A172 (cell line): Measurements from ENCODE around the gene HOXC9. TPM values are rescaled to one million over a fixed set of nuclear protein-coding genes. Genes with fewer than 3 reads are reported as not detected.
A peak's percentile ranks its signal among the peaks of the same experiment; 100 is the strongest.

Experiments used
- DNase-seq: peaks from one replicate; pipeline ENCODE4 v3.0.0-alpha.2; 2015; ENCODE audit warnings: low spot score
- total RNA-seq: library from RNA; depleted of rRNA; stranded (reverse); fragments of >200 nt; shearing (Covaris generic); gene quantifications from 2 replicates; pipeline ENCODE4 v1.2.3, GENCODE V29; 2014

HOXC9 gene
- total RNA-seq, 1 experiment from 2014 or later, result 11.0 TPM

DNA sequence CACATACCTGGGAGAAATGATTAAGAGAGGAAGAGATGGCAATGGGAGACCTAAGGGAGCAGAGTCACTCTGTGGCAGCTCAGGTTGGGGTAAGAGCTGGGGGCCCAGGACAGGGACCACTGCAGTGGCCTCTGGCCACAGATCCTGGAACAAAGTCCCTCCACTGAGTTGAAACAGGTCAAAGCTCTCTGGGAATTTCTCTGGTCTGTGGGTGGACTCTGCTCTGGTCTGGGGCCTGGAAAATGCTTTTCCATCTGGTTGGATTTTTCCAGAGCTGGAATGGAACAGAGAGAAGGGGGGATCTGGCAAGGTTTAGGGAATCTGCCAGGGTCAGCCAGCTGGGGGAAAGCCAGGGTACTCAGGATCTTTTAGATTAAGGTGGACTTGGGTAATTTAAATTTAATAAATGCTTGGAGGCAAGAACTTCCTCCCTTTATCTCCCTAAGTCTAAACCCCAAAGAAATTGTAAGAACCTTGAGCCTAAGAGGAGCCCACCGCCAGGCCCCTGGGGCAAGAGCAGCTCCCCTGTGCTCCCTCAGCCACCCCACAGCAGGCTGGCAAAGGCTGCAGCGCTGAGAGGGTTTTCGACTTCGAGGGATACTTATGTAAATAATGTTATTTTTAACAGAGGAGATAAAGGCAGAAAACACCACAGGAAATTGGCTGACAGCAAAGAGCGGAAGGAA is 11.3 kb upstream of the HOXC9 start:
- no peak for DNase-seq

DNA sequence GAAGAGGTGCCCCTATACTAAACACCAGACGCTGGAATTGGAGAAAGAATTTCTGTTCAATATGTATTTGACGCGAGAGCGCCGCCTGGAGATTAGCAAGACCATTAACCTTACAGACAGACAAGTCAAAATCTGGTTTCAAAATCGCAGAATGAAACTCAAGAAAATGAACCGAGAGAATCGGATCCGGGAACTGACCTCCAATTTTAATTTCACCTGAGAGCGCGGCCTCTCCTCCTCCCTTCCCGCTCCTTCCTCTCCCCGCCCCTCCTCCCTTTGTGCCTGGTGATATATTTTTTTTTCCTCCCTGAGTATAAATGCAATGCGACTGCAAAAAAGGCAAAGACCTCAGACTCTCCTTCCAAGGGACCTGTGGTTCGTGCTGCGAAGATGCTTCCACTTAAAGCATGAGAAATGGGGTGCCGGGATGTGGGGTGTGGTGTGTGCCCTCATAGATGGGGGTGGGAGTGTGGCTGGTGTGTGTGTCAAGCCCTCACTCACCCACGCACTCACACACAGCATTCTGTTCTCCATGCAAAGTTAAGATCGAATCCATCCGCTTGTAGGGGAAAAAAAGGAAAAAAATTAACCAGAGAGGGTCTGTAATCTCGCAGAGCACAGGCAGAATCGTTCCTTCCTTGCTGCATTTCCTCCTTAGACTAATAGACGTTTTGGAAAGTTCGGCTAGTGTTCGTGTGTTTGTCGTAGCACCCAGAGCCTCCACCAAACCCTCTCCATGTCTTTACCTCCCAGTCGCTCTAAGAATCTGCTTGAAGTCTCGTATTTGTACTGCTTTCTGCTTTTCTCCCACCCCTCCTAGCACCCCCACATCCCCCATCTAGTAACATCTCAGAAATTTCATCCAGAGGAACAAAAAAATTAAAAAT is 10.5 kb upstream of the HOXC9 start:
- no peak for DNase-seq

DNA sequence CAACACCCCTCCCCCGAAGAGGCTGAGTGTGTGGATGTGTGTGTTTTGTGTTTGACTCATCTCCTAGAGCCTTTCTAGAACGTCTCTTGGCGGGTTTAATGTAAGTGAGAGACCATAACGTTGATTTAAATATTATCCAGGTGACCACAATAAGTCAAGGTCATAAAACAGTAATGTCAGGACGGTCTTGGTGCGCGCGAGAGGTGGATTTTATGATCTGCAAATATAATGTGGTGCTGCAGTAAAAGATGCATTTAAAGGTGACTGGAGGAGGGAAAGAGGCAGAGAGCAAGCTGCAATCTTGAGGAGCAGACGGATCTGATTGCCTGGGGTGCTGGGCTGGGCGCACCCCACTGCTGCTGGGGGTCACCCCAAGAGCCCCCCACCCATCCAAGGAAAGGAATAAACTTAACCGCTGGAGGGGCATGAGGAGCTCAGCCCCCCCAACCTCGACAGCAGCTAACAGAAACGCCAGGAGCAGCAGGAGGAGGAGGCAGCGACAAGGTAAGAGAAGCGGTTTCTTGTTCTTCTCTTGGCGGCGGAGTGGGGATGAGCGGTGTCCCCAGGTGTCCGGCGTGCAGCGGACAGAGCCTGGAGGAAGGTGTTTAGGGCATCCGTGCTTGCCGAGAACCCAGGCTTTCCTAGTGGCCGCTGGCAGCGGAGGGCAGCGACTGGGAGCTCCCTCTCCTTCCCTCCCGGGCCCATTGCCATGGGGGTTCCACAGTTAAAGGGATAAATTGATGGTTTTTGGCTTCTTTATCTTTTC is 9.5 kb upstream of the HOXC9 start:
- no peak for DNase-seq

DNA sequence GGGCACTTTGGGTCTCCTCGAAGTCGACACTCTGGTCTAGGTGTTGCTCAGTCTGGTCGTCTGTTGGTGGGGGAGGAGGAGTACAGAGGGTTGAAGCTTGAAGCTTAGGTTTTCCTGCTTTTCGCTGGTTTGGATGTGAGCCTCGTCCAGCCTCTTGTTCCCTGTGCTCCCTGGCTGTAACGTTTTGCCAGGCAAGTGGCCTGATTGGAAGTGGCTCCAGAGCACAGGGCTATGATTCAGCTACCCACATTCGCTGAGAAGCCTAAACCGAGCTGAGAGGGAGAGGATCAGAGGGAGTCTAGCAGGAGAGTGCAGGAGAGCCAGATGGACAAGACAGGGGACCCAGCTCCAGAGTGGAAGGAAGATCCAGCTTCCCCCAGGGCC is 8.9 kb upstream of the HOXC9 start:
- no peak for DNase-seq

DNA sequence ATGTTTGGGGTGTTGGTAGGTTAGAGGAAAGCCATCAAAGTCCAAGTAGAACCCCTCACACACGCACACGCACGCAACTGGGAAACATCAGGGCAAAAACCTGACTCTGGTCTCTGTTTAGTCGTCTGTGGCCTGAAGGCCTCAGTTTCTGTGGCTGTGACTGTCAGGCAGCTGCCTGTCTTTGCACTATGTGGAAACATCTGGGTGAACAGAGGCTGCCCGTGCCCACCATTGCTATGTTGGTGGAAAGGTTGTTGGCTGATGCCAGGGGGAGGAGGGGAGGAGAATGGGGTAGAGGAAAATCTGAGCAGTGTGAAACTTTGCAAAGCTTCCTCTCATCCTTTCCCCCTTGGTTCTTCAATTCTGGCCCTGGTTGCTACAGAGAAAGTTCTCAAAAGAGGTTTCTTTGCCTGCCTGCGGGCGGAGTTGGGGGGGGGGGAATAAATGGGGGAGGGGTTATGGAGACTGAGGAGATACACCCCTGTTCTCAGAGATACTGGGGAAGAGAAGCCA is 7.5 kb upstream of the HOXC9 start:
- DNase-seq, result no peak

DNA sequence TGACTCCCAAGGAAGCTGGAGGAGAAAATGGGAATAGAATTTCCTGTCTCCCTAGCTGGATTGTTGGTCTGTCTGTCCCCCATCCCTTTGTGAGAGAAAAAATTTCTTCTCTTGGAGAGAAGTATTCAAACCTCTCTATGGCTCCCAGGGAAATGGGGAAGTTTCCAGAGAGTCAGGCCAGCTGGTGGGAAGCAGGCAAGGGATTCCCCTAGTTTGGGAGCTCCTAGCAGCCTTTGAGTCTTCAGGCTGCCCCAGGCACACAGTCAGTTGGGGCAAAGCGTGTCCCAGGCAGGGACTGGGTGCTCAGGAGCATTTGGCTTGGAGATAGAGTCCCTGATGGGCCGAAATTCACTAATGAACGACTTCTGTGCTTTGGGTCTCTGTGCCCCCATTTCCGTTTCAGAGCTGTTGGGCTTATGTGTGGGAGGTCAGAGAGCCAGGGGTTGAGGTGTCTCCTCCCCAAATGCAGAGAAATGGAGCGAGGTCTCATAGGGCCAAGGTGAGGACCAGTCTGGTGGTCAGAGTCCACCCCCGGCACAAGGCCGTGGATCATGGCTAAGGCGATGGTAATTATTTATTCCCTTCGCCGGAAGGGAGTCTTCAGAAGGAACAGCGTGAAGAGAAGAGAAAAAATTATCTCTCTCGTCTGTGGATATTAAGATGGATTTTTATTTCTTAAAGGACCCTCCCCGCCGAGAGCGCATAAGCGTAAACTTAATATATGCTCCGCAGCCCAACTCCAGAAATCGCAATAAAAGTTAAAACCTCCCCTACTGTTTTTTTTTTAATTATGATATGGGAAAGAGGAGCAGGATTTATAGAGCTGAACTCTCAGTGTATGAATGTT is 6.6 kb upstream of the HOXC9 start:
- no peak for DNase-seq

DNA sequence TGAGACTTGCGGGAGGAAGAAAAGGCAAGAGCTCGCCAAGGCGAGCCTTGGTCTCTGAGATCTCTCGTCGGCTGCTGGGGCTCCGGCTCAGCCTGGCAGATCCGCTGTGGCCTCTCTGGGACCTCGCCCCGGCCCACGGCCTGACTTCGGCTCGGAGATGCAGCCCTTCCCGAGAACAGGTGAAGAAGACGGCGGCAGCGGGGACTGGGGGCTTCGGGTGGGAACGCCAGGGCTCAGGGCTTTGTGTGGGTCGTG is 6.0 kb upstream of the HOXC9 start:
- DNase-seq, result no peak

DNA sequence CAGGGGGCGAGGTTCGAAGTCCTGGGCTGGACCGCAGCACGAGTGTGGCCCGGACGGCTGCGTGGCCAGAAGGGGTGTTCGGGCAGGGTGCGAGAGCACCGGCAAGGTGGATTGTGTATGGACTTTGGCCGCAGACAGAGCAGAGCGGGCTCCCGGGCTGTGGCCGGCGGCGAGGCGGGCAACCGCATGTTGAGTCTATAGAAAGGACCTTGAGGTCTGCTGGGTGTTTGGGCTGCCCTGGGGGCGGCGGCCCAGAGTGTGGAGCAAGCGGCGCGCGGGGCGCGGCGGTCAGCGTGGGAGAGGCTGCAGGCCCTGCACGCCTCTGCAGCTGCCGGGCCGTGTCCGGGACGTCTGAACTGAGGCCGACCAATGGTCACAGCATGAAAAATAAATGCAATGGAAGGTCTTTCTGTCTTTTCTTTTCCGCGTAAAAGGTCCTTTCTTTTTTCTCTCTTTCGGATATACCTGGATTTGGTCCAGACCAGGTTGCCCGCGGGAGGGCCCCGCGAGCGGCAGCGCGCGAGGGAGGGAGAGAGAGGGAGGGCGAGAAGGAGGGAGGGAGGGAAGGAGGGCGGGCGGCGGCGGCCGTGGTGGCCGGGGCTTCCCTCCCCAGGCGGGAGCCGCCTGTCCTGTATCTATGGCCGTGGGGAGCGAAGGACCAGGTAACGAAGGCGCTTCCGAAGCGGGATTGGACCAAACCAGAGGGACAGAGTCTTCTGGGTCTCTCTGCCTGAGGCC is 5.5 kb upstream of the HOXC9 start:
- DNase-seq, result no peak

DNA sequence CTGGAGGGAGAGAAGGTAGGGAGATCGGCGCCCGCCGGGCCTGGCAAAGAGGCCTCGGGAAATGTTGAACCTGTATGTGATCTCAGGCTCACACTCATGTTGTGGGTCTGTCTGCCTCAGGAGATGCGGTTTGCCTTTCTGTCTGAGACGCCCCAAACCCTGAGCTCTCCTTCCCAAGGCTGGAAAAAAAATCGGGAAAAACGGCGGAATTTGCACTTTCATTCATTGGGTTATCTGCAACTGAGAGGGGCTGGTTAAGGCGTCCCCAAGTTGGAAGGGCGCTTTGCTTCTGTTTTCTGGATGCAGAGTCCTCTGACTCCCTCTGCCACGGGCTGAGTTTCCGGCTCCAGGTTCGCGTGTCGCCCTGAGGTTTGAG is 5.0 kb upstream of the HOXC9 start:
- no peak for DNase-seq

DNA sequence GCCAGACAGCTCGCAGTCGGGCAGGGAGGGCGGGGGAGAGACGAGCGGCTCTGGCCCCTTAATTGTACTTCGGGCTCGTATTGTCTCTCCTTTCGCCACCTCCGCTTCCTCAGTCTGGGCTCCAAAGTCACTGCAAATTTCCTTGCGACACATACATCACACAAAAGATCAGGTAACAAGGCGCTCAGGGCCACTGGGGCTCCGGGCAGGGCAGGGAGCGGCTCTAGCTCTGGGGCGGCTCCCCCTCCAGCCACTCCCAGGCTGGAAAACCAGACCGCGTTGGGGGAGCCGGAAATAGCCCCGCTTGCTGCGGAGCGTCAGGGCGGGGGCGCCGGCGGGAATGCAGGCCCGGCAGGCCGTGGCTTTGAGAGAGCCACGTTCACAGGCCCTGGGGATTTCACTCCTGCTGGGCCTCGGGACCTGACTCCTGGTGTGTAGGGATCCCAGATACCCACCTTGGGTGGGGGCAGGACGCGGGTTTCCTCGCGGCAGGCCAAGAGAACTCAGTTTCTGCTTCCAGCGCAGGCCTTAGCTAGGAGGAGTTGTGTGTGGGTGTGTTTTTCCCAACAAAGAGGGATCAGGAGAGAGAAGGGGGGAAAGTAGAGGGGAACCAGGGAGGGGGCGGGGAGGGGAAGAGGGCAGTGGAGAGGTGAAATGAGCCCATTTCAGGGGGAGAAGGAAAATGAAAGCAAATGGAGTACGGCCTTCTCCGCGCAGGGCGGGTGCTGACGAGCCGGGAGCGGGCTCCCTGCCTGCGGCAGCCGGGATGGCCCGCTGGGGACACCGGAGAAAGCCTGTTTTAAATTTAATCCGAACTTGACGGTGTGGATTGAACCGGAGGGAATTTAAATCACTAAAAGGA is 4.4 kb upstream of the HOXC9 start:
- no peak for DNase-seq

DNA sequence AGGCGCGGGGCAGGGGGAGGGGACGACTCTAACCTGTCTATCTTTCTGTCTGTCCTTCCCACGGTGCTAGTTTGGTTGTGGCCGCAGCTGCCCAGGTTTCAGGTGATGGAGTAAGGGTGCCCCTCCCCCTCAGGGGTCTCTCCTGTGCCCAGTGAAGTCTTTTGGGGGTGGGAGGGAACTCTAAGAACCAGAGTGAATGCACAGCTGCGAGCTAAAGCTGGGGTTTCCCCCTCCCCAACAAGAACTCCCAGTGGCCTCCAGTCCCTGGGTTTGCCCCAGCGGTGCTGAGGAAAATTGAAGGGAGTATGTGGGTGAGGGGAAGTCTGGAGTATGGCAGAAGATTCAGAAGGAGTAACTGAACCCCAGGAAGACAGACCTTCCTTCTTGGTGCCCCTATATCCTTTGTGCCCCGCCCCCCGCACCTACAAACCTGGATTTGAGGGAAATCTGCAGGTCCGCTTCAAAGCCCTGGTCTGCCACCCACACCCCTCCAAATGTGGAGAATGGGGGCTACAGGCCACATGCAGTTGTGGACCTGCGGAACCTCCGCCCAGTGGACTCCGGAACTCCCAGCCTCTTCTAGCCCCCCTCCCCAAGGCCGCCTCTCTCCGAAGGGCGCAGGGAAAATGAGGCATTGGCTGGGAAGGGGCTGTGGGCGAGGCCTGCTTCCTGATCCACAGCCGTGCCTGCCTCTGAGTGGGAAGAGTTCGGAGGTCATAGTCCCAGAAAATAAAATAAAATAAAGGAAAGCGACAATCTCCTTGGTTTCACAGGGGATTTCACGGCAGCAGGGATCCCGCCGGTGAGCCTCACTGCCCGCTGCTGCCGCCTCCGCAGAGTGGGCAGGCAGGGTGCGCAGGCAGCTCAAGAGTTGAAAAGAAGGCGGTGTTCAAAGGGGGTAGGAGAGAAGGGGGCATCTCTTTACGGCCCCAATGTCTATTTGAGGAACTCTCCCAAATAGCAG is 3.4 kb upstream of the HOXC9 start:
- DNase-seq, result no peak

DNA sequence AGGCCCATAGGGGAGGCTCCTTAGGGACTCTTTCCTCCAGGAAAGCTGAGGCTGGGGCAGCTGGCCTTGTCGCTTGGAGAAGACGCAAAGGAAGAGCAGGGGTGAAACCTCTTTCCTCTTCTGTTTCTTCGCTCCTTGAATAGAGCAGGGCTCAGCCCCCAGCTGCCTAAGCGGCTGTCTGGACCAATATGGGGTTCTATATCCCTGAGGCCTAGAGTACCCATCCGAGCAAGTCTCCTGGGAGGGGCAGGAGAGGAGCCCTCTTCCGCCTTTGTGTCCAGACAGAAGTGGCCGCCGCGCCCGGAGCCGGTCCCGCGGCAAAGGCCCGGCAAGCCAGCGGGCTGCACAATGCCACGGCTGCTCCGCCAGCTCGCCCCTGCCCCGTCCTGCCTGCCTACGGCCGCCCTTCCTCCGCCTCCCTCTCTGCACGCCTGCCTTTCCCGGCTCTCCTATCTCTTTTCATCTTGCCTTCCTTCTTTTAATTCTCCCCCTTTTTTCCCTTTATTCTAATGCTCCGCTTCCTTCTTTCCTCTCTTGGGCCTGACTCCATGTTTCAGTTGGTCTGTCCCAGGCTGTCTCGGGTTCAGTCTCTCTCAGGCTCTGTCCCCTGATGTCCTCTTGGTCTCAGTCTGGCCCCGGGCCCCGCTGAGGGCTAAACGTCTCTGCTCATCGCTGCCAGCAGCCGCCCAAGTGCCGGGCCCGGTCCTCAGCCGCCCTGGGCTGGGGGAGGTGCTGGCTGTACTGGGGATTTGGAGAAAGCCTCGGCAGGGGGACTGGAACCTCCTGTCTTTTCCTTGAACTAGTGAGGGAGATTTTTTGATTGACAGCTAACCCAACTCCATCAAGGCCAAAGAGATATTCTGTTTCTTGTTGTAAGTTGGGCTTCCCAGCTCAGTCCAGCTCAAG is 2.5 kb upstream of the HOXC9 start:
- DNase-seq, result no peak

DNA sequence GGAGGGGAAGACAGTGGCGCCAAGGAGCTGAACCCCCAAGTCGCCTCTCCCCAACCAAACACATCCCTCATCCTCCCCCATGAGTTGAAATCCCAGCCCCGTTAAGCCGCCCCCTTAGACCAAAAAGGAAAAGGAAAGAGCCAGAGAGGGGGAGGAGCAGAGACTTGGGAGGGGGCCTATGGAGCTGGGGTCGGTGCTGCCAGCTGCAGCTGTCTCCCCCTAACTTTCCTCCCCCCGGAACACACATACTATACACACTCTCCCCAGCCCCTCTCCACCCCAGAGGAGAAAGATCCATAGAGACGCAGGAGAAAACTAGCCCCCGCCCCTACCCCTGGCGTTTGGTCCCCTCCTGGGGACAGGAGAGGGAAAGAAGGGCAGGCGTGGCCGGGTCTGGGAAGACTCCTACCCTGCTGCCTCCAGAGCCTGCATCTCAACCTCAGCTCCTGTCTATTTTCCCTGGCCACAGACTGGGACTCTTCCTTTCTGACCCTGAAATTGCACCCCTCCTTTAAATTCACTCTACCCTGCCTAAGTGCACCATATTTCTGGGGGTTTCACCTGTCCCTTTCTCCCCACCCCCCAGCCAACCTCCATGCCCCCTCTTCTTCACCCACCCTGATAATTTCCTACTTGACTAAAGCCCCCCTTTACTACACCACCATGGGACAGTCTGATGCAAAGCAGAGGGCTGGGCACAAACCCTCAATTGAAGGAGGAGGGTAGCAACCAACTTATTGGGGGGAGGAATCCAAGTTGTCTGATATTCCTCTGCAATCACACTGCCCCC is 1.7 kb upstream of the HOXC9 start:
- DNase-seq, result no peak

DNA sequence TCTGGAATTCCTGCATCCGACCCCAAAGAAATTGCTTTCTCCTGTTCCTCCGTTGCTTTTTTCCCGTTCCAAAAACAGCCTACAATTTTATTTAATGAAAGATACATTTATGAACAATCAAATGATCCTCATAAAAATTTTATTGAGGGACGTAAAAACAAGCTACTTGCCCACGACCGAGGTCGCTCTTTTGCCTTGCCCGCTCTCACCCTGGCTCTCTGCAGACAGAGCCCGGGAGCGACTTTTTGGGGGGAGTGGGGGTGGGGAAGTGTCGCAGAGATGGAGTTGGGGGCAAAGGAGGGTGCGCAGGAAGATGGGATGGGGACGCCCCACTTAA is 1.1 kb upstream of the HOXC9 start:
- no peak for DNase-seq

DNA sequence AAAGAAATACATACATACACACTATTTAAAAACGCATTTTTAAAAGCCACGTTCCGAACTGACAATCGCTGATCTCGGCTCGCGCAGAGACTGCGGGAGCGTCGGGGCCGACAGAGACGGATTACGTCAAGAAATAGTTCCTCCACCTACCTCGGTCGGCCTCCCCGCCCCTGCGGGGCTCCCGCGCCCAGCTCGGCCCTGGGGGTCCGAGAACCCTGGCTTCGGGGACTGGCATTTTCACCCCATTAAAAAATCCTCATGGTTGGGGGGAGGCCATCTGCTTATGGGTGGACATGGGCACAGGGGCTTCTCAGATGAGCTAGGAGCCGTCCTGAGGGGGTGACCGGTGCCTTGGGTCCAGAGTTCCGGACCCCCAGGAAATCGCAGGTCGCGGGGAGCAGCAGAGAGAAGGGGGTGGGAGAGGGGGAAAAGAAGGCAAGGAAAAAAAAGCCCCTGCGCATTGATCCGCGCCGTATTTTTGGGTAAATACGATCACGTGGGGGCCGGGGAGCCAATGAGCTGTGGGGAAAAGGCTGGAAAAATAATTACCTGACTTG is 324 bp upstream of the HOXC9 start:
- DNase-seq, result peak; percentile 61

DNA sequence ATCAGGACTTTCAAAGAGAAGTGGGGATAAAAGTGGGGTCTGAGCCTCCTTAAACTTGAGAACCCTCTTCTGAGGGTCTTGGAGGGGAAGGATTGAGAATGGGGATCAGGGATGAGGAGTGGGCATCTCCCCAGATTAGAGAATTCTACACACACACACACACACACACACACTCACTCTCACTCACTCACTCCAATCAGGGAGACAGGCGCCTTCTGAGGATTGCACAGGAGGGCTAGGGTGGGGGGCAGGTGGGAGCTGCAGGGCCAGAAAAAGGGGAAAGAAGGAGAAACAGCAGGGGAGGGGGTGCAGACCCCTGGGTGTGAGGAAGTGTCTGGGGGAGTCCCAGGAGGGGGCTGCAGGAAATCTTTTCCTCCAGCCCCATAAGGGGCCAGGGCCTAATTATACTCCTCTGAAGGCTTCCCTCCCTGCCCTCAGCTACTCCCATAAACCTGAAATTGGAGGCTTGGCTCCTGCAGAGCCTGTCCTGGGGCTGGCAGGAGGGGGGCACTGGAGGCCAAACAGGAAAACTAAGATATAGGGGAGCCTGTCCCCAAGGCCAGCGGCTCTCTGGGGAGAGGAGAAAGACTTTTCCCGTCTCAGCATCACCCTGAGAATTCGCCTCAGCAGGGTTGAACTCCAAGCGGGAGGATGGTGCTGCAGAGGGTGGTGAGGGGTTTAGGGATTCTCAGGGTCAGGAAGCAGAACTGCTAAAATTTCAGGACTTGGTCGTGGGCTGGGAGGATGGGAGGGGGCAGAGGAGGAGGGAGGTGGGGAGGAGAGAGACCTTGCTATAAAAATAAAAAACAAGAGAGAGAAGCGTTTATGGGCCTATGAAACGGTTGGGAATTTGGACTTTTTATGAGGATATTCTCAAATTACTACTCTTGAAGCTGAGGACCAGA is 1.6 kb downstream of the HOXC9 start:
- DNase-seq, result no peak
